HepG2 (cell line): Measurements from ENCODE around the gene RNF38. TPM values are rescaled to one million over a fixed set of nuclear protein-coding genes. Genes with fewer than 3 reads are reported as not detected.
A peak's percentile ranks its signal among the peaks of the same experiment; 100 is the strongest.

Experiments used
- CEBPG ChIP-seq: IDR thresholded peaks from 2 replicates; pipeline ENCODE4 v1.6.1; 2016
- CREB1 ChIP-seq, 2 experiments: fragments of 450-650 bp in 1 of 2; IDR thresholded peaks; 2 replicates each; pipeline ENCODE4 v1.6.1; 2016 to 2017; ENCODE audit warnings: control low read depth in 1 of 2, mild to moderate bottlenecking in 1 of 2, missing compliant biosample characterization in 1 of 2, missing genetic modification characterization in 1 of 2
- GFI1 ChIP-seq: sonication (generic); formaldehyde crosslinking; IDR thresholded peaks from 2 replicates; pipeline ENCODE4 v1.5.0; 2020; ENCODE audit warnings: missing genetic modification reagents, mild to moderate bottlenecking, borderline replicate concordance
- NFE2L1 ChIP-seq: sonication (generic); formaldehyde crosslinking; IDR thresholded peaks from 2 replicates; pipeline ENCODE4 v1.4.0; 2020; ENCODE audit warnings: missing genetic modification reagents, mild to moderate bottlenecking, borderline replicate concordance
- ZNF430 ChIP-seq: sonication (generic); formaldehyde crosslinking; IDR thresholded peaks from 2 replicates; pipeline ENCODE4 v1.9.0; 2021; ENCODE audit warnings: mild to moderate bottlenecking, missing genetic modification reagents
- ZNF496 ChIP-seq: sonication (generic); formaldehyde crosslinking; IDR thresholded peaks from 2 replicates; pipeline ENCODE4 v1.8.1; 2023; ENCODE audit warnings: mild to moderate bottlenecking, moderate library complexity, missing genetic modification reagents; ENCODE audit not compliant: insufficient replicate concordance
- ZNF75D ChIP-seq: sonication (generic); formaldehyde crosslinking; IDR thresholded peaks from 2 replicates; pipeline ENCODE4 v1.8.1; 2023; ENCODE audit warnings: missing genetic modification reagents, mild to moderate bottlenecking, borderline replicate concordance
- polyA plus RNA-seq, 8 experiments: library from polyadenylated mRNA; depleted of rRNA in 3 of 8; stranded (reverse) in 7 of 8; unstranded in 1 of 8; fragments of >200 nt; fragmentation: Illumina TruSeq in 4 of 8; extraction: Trizol in 4 of 8; gene quantifications; 2 replicates each; pipeline versions ENCODE4 v1.2.1 to v1.2.3, GENCODE V29; 2011 to 2016; ENCODE audit warnings: low read depth in 4 of 8, missing spikeins in 1 of 8, mixed read lengths in 1 of 8; ENCODE audit not compliant: insufficient read depth in 1 of 8
- total RNA-seq, 5 experiments: library from RNA; depleted of rRNA; stranded (reverse); fragments of >200 nt; fragmentation: Illumina TruSeq; extraction: Trizol; gene quantifications; 2 replicates each; pipeline ENCODE4 v1.2.3, GENCODE V29; 2016; ENCODE audit warnings: low read depth in 1 of 5
- TF ChIP-seq, protein P1 (sequence below): sonication (generic); formaldehyde crosslinking; IDR thresholded peaks from 2 replicates; pipeline ENCODE4 v1.4.0; 2020; ENCODE audit warnings: missing genetic modification reagents, mild to moderate bottlenecking, borderline replicate concordance
- TF ChIP-seq, protein P2 (sequence below): sonication (generic); formaldehyde crosslinking; IDR thresholded peaks from 2 replicates; pipeline ENCODE4 v1.5.0; 2020; ENCODE audit warnings: missing genetic modification reagents
- TF ChIP-seq, protein P3 (sequence below): sonication (generic); formaldehyde crosslinking; conservative IDR thresholded peaks from 2 replicates; pipeline ENCODE4 v1.4.0; 2020; ENCODE audit warnings: mild to moderate bottlenecking, missing genetic modification reagents, moderate library complexity
- TF ChIP-seq, protein P4 (sequence below): sonication (generic); formaldehyde crosslinking; IDR thresholded peaks from 2 replicates; pipeline ENCODE4 v1.4.0; 2020; ENCODE audit warnings: missing genetic modification reagents, borderline replicate concordance
- TF ChIP-seq, protein P5 (sequence below): sonication (generic); formaldehyde crosslinking; IDR thresholded peaks from 2 replicates; pipeline ENCODE4 v1.4.0; 2020; ENCODE audit warnings: mild to moderate bottlenecking, missing genetic modification reagents
- TF ChIP-seq, protein P6 (sequence below): sonication (generic); formaldehyde crosslinking; IDR thresholded peaks from 2 replicates; pipeline ENCODE4 v1.4.0; 2020; ENCODE audit warnings: mild to moderate bottlenecking, missing genetic modification reagents

RNF38 gene
- total and polyA plus RNA-seq, 2 of the 13 experiments (the other 11 are each of a cell fraction or from before 2014, with no cell fraction given), result 9.1 to 32.1 TPM

DNA sequence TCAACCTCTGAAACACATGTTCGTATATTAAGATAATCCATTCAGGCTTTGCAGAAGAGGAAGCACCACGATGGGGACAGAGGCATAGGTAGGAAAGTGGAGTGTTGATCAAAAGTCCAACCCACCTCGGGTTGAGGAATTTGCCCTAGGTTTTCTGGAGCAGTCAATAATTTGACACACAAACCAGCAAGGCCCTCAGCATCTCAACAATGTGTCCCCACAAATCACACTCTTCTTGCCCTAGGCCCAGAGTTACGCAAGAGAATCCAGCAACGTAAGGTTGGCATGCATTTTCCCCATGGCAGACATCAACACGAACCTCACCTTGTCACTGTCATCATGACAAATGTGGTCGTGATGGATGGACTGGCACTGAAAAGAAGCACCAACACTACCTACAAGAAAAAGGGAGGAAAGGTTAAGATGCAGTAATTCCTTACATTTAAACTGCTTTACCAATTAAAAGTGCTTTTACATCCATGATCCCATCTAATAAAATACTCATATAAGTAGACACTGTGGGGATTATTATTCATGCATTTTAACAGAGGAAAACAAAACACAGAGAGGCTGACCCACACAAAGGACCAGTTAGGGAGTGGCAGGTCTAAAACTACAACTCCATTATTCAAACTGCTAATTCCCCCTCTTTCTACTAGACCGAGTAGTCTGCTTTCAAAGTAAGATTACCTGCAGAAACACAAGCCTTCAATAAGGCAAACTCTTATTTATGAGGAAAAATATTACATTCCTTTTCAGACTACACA, 24.4 kb upstream of the RNF38 start (continued):
- no peak for TF ChIP-seq GFI1 (CRISPR knock-in tag)
- TF ChIP-seq, protein P1, sequence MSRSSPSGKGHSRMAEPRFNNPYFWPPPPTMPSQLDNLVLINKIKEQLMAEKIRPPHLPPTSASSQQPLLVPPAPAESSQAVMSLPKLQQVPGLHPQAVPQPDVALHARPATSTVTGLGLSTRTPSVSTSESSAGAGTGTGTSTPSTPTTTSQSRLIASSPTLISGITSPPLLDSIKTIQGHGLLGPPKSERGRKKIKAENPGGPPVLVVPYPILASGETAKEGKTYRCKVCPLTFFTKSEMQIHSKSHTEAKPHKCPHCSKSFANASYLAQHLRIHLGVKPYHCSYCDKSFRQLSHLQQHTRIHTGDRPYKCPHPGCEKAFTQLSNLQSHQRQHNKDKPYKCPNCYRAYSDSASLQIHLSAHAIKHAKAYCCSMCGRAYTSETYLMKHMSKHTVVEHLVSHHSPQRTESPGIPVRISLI (CRISPR knock-in tag), result no peak
- peak; percentile 91 for TF ChIP-seq CEBPG (CRISPR knock-in tag)
- TF ChIP-seq, protein P2, sequence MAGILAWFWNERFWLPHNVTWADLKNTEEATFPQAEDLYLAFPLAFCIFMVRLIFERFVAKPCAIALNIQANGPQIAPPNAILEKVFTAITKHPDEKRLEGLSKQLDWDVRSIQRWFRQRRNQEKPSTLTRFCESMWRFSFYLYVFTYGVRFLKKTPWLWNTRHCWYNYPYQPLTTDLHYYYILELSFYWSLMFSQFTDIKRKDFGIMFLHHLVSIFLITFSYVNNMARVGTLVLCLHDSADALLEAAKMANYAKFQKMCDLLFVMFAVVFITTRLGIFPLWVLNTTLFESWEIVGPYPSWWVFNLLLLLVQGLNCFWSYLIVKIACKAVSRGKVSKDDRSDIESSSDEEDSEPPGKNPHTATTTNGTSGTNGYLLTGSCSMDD (CRISPR knock-in tag), result no peak
- TF ChIP-seq ZNF75D (CRISPR knock-in tag), result no peak
- no peak for TF ChIP-seq ZNF496
- 0 out of 2 replicates have a peak, but pooled peaks have one; percentile 21 for TF ChIP-seq ZNF430 (CRISPR knock-in tag)
- TF ChIP-seq, protein P3, sequence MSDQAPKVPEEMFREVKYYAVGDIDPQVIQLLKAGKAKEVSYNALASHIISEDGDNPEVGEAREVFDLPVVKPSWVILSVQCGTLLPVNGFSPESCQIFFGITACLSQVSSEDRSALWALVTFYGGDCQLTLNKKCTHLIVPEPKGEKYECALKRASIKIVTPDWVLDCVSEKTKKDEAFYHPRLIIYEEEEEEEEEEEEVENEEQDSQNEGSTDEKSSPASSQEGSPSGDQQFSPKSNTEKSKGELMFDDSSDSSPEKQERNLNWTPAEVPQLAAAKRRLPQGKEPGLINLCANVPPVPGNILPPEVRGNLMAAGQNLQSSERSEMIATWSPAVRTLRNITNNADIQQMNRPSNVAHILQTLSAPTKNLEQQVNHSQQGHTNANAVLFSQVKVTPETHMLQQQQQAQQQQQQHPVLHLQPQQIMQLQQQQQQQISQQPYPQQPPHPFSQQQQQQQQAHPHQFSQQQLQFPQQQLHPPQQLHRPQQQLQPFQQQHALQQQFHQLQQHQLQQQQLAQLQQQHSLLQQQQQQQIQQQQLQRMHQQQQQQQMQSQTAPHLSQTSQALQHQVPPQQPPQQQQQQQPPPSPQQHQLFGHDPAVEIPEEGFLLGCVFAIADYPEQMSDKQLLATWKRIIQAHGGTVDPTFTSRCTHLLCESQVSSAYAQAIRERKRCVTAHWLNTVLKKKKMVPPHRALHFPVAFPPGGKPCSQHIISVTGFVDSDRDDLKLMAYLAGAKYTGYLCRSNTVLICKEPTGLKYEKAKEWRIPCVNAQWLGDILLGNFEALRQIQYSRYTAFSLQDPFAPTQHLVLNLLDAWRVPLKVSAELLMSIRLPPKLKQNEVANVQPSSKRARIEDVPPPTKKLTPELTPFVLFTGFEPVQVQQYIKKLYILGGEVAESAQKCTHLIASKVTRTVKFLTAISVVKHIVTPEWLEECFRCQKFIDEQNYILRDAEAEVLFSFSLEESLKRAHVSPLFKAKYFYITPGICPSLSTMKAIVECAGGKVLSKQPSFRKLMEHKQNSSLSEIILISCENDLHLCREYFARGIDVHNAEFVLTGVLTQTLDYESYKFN, result peak; percentile 58; the same call in 1 of the 2 replicates
- TF ChIP-seq, protein P4, sequence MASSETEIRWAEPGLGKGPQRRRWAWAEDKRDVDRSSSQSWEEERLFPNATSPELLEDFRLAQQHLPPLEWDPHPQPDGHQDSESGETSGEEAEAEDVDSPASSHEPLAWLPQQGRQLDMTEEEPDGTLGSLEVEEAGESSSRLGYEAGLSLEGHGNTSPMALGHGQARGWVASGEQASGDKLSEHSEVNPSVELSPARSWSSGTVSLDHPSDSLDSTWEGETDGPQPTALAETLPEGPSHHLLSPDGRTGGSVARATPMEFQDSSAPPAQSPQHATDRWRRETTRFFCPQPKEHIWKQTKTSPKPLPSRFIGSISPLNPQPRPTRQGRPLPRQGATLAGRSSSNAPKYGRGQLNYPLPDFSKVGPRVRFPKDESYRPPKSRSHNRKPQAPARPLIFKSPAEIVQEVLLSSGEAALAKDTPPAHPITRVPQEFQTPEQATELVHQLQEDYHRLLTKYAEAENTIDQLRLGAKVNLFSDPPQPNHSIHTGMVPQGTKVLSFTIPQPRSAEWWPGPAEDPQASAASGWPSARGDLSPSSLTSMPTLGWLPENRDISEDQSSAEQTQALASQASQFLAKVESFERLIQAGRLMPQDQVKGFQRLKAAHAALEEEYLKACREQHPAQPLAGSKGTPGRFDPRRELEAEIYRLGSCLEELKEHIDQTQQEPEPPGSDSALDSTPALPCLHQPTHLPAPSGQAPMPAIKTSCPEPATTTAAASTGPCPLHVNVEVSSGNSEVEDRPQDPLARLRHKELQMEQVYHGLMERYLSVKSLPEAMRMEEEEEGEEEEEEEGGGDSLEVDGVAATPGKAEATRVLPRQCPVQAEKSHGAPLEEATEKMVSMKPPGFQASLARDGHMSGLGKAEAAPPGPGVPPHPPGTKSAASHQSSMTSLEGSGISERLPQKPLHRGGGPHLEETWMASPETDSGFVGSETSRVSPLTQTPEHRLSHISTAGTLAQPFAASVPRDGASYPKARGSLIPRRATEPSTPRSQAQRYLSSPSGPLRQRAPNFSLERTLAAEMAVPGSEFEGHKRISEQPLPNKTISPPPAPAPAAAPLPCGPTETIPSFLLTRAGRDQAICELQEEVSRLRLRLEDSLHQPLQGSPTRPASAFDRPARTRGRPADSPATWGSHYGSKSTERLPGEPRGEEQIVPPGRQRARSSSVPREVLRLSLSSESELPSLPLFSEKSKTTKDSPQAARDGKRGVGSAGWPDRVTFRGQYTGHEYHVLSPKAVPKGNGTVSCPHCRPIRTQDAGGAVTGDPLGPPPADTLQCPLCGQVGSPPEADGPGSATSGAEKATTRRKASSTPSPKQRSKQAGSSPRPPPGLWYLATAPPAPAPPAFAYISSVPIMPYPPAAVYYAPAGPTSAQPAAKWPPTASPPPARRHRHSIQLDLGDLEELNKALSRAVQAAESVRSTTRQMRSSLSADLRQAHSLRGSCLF, result no peak
- TF ChIP-seq, protein P5, sequence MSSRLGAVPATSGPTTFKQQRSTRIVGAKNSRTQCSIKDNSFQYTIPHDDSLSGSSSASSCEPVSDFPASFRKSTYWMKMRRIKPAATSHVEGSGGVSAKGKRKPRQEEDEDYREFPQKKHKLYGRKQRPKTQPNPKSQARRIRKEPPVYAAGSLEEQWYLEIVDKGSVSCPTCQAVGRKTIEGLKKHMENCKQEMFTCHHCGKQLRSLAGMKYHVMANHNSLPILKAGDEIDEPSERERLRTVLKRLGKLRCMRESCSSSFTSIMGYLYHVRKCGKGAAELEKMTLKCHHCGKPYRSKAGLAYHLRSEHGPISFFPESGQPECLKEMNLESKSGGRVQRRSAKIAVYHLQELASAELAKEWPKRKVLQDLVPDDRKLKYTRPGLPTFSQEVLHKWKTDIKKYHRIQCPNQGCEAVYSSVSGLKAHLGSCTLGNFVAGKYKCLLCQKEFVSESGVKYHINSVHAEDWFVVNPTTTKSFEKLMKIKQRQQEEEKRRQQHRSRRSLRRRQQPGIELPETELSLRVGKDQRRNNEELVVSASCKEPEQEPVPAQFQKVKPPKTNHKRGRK, result no peak
- TF ChIP-seq CREB1 (IDR thresholded peaks at IDR 0.05), result no peak
- peak; percentile 34; the same call in 1 of the 2 replicates for TF ChIP-seq CREB1 (CRISPR knock-in tag; IDR thresholded peaks at IDR 0.05)
- TF ChIP-seq, protein P6, sequence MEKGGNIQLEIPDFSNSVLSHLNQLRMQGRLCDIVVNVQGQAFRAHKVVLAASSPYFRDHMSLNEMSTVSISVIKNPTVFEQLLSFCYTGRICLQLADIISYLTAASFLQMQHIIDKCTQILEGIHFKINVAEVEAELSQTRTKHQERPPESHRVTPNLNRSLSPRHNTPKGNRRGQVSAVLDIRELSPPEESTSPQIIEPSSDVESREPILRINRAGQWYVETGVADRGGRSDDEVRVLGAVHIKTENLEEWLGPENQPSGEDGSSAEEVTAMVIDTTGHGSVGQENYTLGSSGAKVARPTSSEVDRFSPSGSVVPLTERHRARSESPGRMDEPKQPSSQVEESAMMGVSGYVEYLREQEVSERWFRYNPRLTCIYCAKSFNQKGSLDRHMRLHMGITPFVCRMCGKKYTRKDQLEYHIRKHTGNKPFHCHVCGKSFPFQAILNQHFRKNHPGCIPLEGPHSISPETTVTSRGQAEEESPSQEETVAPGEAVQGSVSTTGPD (CRISPR knock-in tag), result peak; percentile 52; the same call in 1 of the 2 replicates
- no peak for TF ChIP-seq NFE2L1
